ENCODE data around the gene EEA1.

Gene EEA1

DNA sequence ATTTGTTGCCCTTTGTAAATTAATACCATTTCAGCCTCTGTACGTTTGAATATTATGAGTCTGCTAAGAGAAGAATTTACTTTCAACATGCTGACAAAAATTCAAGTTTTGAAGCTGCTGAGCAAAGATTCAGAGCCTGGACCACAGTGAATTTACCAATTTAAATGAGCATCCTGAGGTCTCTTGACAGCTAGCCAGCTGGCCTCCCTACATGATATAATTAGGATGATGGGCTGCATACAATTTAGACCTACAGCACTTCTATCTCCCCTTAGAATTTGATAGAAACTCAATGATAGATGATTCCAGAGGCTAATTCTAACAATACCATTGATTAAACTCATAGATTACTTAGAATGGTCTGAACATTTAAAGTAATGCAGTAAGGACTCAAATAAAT is 10.0 kb upstream of the EEA1 start:
- TF ChIP-seq, protein P1, sequence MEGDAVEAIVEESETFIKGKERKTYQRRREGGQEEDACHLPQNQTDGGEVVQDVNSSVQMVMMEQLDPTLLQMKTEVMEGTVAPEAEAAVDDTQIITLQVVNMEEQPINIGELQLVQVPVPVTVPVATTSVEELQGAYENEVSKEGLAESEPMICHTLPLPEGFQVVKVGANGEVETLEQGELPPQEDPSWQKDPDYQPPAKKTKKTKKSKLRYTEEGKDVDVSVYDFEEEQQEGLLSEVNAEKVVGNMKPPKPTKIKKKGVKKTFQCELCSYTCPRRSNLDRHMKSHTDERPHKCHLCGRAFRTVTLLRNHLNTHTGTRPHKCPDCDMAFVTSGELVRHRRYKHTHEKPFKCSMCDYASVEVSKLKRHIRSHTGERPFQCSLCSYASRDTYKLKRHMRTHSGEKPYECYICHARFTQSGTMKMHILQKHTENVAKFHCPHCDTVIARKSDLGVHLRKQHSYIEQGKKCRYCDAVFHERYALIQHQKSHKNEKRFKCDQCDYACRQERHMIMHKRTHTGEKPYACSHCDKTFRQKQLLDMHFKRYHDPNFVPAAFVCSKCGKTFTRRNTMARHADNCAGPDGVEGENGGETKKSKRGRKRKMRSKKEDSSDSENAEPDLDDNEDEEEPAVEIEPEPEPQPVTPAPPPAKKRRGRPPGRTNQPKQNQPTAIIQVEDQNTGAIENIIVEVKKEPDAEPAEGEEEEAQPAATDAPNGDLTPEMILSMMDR (IDR thresholded peaks at IDR 0.05; ENCODE audit: low read depth, low read length), result no peak
- no peak for DNase-seq (ENCODE audit: low read depth in 2 of 2)
- H3K4me3 ChIP-seq (replicated peaks in 1 of 2; ENCODE audit: low read depth in 2 of 2, low read length in 2 of 2), result no peak overlapping the region

DNA sequence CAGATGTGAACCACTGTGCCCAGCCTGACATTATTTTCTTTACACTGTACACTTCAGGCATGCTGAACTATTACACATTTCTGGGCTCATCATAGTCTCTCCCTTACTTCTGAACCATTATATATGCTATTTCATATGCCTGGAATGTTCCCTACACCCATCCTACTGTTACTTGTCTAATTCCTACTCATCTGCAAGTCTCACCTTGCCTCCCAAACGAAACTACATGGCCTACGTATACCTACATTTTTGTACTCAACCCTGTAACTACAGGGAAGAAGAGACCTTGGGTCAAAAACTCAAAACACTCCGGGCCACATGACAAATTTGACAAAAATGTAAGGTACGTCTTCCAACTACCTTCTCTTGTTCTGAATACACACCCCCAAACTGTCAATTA is 9.5 kb upstream of the EEA1 start:
- no peak overlapping the region for H3K4me3 ChIP-seq (replicated peaks in 1 of 2; ENCODE audit: low read depth in 2 of 2, low read length in 2 of 2)
- DNase-seq (ENCODE audit: low read depth in 2 of 2), result no peak
- TF ChIP-seq, protein P1 (IDR thresholded peaks at IDR 0.05; ENCODE audit: low read depth, low read length), result no peak

DNA sequence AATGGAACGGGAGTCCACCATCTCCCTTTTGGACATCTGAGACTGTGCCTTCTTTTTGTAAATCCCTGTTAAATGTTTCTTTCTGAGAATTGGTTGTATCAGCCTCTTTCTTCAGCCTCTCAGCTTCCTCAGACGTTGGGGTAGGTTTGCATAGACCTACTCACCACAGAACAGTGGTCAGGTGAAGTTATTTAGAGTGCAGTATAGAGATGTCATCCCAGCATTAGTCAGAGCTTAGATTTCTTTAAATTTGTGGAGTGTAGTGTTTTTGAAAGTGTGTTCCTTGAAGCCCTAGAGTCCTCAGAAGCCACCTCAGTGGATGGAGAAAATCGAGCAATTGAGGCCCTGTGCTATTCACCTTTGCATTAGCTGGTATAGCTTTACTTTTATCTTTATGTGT is 8.9 kb upstream of the EEA1 start:
- no peak for DNase-seq (ENCODE audit: low read depth in 2 of 2)
- TF ChIP-seq, protein P1 (IDR thresholded peaks at IDR 0.05; ENCODE audit: low read depth, low read length), result no peak

DNA sequence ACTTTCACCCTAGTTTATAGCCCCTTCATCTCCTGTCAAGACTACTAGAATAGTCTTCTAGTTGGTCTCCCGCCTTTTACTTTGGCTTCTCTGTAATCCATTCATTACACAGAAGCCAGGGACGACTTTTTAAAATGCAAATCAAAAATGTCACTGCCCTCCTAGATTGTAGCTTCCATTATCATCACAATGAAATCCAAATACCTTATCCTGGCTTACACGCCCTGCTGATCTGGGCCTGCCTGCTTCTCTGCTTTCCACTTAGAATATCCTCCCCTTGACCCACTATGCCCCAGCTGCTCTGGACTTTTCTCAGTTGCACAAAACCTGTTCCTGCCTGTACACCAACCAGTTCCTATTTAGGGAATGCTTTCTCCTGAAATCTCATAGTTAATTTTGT is 4.5 kb upstream of the EEA1 start:
- no peak overlapping the region for H3K4me3 ChIP-seq (replicated peaks in 1 of 2; ENCODE audit: low read depth in 2 of 2, low read length in 2 of 2)

More for the DNA sequence above, 8.9 kb upstream of the EEA1 start:
- no peak overlapping the region for H3K4me3 ChIP-seq (replicated peaks in 1 of 2; ENCODE audit: low read depth in 2 of 2, low read length in 2 of 2)

DNA sequence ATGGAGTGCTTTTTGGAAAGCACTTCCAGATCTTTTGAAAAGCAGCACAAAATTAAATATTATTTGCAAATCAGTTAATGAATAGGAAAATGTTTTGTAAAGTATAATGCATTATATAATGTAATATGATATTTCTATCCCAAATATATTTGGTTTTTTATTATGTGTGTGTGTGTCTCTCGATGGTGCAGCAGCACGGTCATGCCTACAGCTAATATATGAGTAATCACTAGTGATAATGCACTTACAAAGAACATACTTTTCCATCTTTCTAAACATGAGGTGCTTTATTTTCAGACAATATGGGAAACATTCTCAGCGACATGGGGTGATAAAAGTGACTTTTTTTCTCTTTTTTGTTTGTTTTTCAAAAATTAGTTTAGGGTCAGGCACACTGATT is 1.3 kb upstream of the EEA1 start:
- peak in 1 of 2 donors; percentile 27 for DNase-seq (ENCODE audit: low read depth in 2 of 2)
- H3K4me3 ChIP-seq (replicated peaks in 1 of 2; ENCODE audit: low read depth in 2 of 2, low read length in 2 of 2), result peak overlapping the region in 1 of 2 donors; percentile 72
- TF ChIP-seq, protein P1 (IDR thresholded peaks at IDR 0.05; ENCODE audit: low read depth, low read length), result no peak

More for the DNA sequence above, 4.5 kb upstream of the EEA1 start:
- TF ChIP-seq, protein P1 (IDR thresholded peaks at IDR 0.05; ENCODE audit: low read depth, low read length), result no peak
- DNase-seq (ENCODE audit: low read depth in 2 of 2), result no peak

DNA sequence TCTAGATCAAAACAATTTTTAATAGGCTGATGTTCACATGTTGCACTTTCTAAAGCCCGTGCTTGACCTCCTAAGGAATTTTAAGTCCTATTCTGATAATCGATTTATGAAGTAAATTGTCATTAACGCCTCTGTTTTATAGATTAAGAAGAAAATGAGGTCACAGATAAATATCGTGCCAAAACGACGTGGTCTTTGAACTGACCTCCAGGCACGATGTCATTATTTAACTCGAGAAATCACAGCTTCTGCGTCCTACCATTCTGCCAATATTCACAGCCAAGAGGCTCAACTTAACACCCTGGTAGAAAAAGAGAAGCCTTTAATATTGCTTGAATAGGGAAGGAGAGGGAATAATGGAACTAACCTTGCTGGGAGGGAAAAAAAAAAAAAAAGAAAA is 888 bp upstream of the EEA1 start:
- DNase-seq (ENCODE audit: low read depth in 2 of 2), result peak; percentile 15 to 20
- TF ChIP-seq, protein P1 (IDR thresholded peaks at IDR 0.05; ENCODE audit: low read depth, low read length), result no peak
- peak overlapping the region; percentile 63 to 72 for H3K4me3 ChIP-seq (replicated peaks in 1 of 2; ENCODE audit: low read depth in 2 of 2, low read length in 2 of 2)

DNA sequence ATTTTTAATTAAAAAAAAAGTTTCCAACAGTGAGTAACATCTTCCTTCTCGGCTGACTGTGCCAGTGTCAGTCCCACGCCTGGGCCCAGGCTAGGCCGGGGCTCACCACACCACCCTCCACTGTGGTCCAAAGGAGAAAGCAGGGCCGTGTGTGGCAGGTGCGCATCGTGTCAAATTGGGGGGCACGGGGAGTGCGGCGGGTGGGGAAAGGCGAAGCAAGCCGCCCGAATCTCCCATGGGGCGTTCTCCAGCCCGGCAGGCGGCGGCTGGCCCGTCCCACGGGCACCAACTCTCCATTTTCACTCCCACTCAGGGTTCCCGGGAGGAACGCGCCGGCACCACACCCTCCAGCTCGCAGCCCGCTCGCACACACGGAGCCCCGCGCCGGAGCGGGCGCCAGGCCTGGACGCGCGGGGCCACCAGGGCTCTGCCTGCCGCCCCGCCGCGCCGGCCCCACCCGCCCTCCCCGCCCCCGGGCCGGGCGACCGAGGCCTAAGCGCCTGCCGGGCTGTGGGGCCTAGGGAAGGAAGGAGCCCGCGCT is 604 bp downstream of the EEA1 start:
- peak; percentile 18 to 44 for DNase-seq (ENCODE audit: low read depth in 2 of 2)
- H3K4me3 ChIP-seq (replicated peaks in 1 of 2; ENCODE audit: low read depth in 2 of 2, low read length in 2 of 2), result peak overlapping the region; percentile 72 to 75
- TF ChIP-seq, protein P1 (IDR thresholded peaks at IDR 0.05; ENCODE audit: low read depth, low read length), result no peak
